OCI-LY1 (cell line): ENCODE data around the gene GDPD2.

Experiments
- H2AFZ ChIP-seq: fragments of 200-600 bp; sonication (generic), shearing (Covaris generic); 2 replicates; pipeline ENCODE4 v1.6.0; 2014; ENCODE audit warnings: antibody characterized with exemption, mild to moderate bottlenecking, low read length
- H3F3A ChIP-seq: fragments of 200-600 bp; sonication (generic), shearing (Covaris generic); 2 replicates; pipeline ENCODE4 v1.6.0; 2014; ENCODE audit warnings: mild to moderate bottlenecking, antibody characterized with exemption, low read length, moderate library complexity; ENCODE audit not compliant: insufficient read depth
- H3K27ac ChIP-seq: fragments of 200-600 bp; sonication (generic); 2 replicates; pipeline ENCODE4 v1.5.1; 2014; ENCODE audit warnings: low read length, mixed run types, mild to moderate bottlenecking, low read depth; ENCODE audit not compliant: poor library complexity, severe bottlenecking
- H3K27me3 ChIP-seq: fragments of 200-600 bp; sonication (generic); 2 replicates; pipeline ENCODE4 v1.6.0; 2014; ENCODE audit warnings: antibody characterized with exemption, mild to moderate bottlenecking, low read length, moderate library complexity; ENCODE audit not compliant: insufficient read depth
- H3K36me3 ChIP-seq: fragments of 200-600 bp; sonication (generic); 2 replicates; pipeline ENCODE4 v1.6.1; 2014; ENCODE audit warnings: mild to moderate bottlenecking, antibody characterized with exemption, low read length, moderate library complexity, mixed read lengths; ENCODE audit not compliant: insufficient read depth
- H3K4me1 ChIP-seq: fragments of 200-600 bp; sonication (generic); 2 replicates; pipeline ENCODE4 v1.5.1; 2014; ENCODE audit warnings: mild to moderate bottlenecking, low read length, moderate library complexity; ENCODE audit not compliant: insufficient read depth, severe bottlenecking
- H3K4me2 ChIP-seq: fragments of 200-600 bp; sonication (generic), shearing (Covaris generic); 2 replicates; pipeline ENCODE4 v1.6.1; 2014; ENCODE audit warnings: low read length
- H3K4me3 ChIP-seq: fragments of 200-600 bp; sonication (generic); 2 replicates; pipeline ENCODE4 v1.5.1; 2014; ENCODE audit warnings: low read length, low read depth, mild to moderate bottlenecking, mixed read lengths; ENCODE audit not compliant: poor library complexity, severe bottlenecking
- H3K79me2 ChIP-seq: fragments of 200-600 bp; shearing (Covaris generic); 2 replicates; pipeline ENCODE4 v1.6.1; 2016; ENCODE audit warnings: mixed run types, low read length, mixed read lengths; ENCODE audit not compliant: insufficient read depth
- H3K9ac ChIP-seq: fragments of 200-600 bp; sonication (generic), shearing (Covaris generic); 2 replicates; pipeline ENCODE4 v1.6.1; 2014; ENCODE audit warnings: mild to moderate bottlenecking, low read length, mixed read lengths
- H3K9me2 ChIP-seq: fragments of 200-600 bp; sonication (generic), shearing (Covaris generic); 2 replicates; pipeline ENCODE4 v1.6.1; 2014; ENCODE audit warnings: low read depth, mild to moderate bottlenecking, low read length, mixed read lengths
- H3K9me3 ChIP-seq: fragments of 200-600 bp; shearing (Covaris generic); 2 replicates; pipeline ENCODE4 v1.6.1; 2014; ENCODE audit warnings: low read length, mixed read lengths
- H4K20me1 ChIP-seq: fragments of 200-600 bp; sonication (generic), shearing (Covaris generic); 2 replicates; pipeline ENCODE4 v1.6.0; 2016; ENCODE audit warnings: mild to moderate bottlenecking, low read length; ENCODE audit not compliant: insufficient read depth
- EZH2 ChIP-seq: fragments of 200-600 bp; sonication (generic), shearing (Covaris generic); IDR thresholded peaks from 2 replicates; pipeline ENCODE4 v1.8.0; 2017; ENCODE audit warnings: borderline replicate concordance, mixed run types, mild to moderate bottlenecking, antibody characterized with exemption, low read length, moderate library complexity, mixed read lengths
- TF ChIP-seq, protein P1 (sequence below): fragments of 200-600 bp; sonication (generic), shearing (Covaris generic); IDR thresholded peaks from 2 replicates; pipeline ENCODE4 v1.5.1; 2017; ENCODE audit warnings: mild to moderate bottlenecking, antibody characterized with exemption, low read length, moderate library complexity, mixed read lengths

The GDPD2 gene

DNA sequence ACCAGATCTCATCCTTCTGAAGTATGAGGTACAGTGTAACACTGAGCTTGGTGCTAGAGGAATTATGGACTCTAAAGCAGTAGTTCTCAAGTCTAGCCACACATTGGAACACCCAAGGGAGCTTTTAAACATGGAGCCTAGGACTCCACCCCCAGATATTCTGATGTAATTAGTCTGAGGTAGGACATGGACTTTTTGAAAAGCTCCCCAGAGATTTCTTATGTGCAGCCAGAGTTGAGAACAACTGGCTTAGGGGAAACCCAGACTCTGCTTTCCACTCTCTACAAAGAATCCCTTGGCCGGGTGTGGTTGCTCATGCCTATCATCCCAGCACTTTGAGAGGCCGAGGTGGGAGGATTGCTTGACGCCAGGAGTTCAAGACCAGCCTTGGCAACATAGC is 11.6 kb upstream of the GDPD2 start:
- peaks cover 18% of the 10 kb centered on the region for H3K36me3 ChIP-seq

DNA sequence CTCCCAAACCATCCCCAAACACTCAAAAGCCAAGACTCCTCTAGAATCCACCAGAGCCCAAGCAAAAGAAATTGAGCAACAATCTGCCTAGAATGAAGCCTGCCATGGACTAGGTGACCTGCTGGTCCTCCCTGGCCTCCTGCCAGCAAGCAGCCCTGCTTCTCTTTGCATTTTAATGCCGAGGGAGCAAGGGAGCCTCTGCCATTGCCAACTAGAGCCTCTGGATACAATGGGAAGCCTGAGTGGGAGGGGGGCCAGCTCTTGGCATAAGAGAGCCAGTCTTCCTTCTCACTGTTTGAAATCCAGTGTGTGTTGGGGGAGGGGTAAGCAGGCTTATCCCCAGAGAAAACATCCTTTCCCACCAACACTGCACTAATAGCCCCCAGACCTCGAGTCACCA is 1.5 kb upstream of the GDPD2 start:
- Histone ChIP-seq H3K4me3 (no peak overlapping the region), H4K20me1 (no peaks in the 10 kb centered on the region), H3K79me2 (no peaks in the 10 kb centered on the region), H3K4me2 (no peak overlapping the region), H2AFZ (no peak overlapping the region), H3K4me1 (no peaks in the 10 kb centered on the region), H3K36me3 (peaks cover 23% of the 10 kb centered on the region), H3K9me2 (no peaks in the 10 kb centered on the region), H3F3A (no peaks in the 10 kb centered on the region), H3K9ac (no peak overlapping the region), H3K9me3 (no peaks in the 10 kb centered on the region), H3K27ac (no peak overlapping the region), H3K27me3 (no peaks in the 10 kb centered on the region)
- no peak for TF ChIP-seq EZH2
- TF ChIP-seq, protein P1, sequence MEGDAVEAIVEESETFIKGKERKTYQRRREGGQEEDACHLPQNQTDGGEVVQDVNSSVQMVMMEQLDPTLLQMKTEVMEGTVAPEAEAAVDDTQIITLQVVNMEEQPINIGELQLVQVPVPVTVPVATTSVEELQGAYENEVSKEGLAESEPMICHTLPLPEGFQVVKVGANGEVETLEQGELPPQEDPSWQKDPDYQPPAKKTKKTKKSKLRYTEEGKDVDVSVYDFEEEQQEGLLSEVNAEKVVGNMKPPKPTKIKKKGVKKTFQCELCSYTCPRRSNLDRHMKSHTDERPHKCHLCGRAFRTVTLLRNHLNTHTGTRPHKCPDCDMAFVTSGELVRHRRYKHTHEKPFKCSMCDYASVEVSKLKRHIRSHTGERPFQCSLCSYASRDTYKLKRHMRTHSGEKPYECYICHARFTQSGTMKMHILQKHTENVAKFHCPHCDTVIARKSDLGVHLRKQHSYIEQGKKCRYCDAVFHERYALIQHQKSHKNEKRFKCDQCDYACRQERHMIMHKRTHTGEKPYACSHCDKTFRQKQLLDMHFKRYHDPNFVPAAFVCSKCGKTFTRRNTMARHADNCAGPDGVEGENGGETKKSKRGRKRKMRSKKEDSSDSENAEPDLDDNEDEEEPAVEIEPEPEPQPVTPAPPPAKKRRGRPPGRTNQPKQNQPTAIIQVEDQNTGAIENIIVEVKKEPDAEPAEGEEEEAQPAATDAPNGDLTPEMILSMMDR: no peak

More for the DNA sequence above, 11.6 kb upstream of the GDPD2 start:
- Histone ChIP-seq H3K27ac (no peak overlapping the region), H3K9me3 (no peaks in the 10 kb centered on the region), H3K27me3 (no peaks in the 10 kb centered on the region), H3K9ac (no peak overlapping the region), H3K4me2 (no peak overlapping the region), H4K20me1 (no peaks in the 10 kb centered on the region), H3F3A (no peaks in the 10 kb centered on the region), H2AFZ (no peak overlapping the region), H3K4me3 (no peak overlapping the region), H3K79me2 (no peaks in the 10 kb centered on the region), H3K9me2 (no peaks in the 10 kb centered on the region), H3K4me1 (no peaks in the 10 kb centered on the region)
- no peak for TF ChIP-seq EZH2
- TF ChIP-seq, protein P1: no peak

DNA sequence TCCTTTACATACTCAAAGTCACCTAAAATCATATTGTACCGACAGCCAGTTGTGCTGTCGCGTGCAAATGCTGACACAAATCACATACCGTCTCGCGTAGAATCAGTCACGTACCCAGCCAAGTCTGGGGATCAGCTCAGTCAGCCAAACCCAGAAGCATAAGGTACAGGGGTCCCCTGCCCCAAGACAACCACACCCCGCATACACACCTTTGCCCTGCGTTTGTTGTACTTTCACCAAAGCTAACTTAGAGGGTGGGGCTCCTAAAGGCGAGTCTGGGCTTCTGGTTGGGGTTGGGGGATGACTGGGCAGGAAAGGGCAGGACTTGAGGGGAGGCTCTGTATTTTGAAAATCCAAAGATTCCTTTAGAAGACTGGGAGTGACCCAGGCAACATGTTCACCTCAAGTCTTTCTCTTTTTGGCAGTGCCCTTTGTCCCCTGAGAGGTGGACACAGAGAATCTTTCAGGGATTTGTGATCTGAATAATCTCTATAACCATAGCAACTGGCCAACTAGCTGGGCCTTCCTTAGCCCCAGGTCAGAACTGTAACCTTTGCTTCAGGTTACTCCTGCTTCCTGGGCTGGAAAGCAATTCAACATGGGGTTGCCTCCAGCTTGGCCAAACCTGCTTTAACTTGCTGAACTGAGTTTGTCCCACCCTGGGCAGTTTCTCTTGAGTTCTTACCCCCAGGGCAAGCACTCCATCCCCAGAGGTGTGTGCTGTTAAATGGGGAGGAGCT is 992 bp downstream of the GDPD2 start:
- Histone ChIP-seq H3K4me3 (no peak overlapping the region), H4K20me1 (no peaks in the 10 kb centered on the region), H3K9ac (no peak overlapping the region)

More for the DNA sequence above, 992 bp downstream of the GDPD2 start:
- no peaks in the 10 kb centered on the region for H3K9me3 ChIP-seq
- no peaks in the 10 kb centered on the region for H3K9me2 ChIP-seq
- no peak overlapping the region for H3K27ac ChIP-seq
- no peaks in the 10 kb centered on the region for H3K79me2 ChIP-seq
- H3K36me3 ChIP-seq: peaks cover 16% of the 10 kb centered on the region
- no peaks in the 10 kb centered on the region for H3K27me3 ChIP-seq
- no peaks in the 10 kb centered on the region for H3F3A ChIP-seq
- H2AFZ ChIP-seq: no peak overlapping the region
- H3K4me2 ChIP-seq: no peak overlapping the region
- TF ChIP-seq EZH2: no peak
- TF ChIP-seq, protein P1: no peak
- H3K4me1 ChIP-seq: no peaks in the 10 kb centered on the region
